GM12865 (cell line): Measurements from ENCODE around the gene ABHD14A.

Experiments
- DNase-seq: peaks from one replicate; pipeline ENCODE4 v3.0.0; 2010; ENCODE audit warnings: low read depth
- H3K4me3 ChIP-seq: 2 replicates; pipeline ENCODE4 v1.5.1; 2011; ENCODE audit warnings: mild to moderate bottlenecking, low read depth, low read length, control low read depth
- TF ChIP-seq, protein P1 (sequence below): IDR thresholded peaks from 2 replicates; pipeline ENCODE4 v1.5.1; 2011; ENCODE audit warnings: low read length, control low read depth, low read depth, inconsistent platforms; ENCODE audit not compliant: insufficient read depth; ENCODE audit errors: missing control alignments

The ABHD14A gene

DNA sequence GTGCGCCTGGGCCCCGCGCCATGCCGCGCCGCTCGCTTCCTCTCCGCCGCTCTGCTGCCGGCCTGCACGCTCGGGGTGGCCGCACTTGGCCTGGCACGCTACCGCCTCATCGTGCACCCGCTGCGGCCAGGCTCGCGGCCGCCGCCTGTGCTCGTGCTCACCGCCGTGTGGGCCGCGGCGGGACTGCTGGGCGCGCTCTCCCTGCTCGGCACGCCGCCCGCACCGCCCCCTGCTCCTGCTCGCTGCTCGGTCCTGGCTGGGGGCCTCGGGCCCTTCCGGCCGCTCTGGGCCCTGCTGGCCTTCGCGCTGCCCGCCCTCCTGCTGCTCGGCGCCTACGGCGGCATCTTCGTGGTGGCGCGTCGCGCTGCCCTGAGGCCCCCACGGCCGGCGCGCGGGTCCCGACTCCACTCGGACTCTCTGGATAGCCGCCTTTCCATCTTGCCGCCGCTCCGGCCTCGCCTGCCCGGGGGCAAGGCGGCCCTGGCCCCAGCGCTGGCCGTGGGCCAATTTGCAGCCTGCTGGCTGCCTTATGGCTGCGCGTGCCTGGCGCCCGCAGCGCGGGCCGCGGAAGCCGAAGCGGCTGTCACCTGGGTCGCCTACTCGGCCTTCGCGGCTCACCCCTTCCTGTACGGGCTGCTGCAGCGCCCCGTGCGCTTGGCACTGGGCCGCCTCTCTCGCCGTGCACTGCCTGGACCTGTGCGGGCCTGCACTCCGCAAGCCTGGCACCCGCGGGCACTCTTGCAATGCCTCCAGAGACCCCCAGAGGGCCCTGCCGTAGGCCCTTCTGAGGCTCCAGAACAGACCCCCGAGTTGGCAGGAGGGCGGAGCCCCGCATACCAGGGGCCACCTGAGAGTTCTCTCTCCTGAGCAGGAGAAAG, 18.7 kb upstream of the ABHD14A start:
- TF ChIP-seq, protein P1, sequence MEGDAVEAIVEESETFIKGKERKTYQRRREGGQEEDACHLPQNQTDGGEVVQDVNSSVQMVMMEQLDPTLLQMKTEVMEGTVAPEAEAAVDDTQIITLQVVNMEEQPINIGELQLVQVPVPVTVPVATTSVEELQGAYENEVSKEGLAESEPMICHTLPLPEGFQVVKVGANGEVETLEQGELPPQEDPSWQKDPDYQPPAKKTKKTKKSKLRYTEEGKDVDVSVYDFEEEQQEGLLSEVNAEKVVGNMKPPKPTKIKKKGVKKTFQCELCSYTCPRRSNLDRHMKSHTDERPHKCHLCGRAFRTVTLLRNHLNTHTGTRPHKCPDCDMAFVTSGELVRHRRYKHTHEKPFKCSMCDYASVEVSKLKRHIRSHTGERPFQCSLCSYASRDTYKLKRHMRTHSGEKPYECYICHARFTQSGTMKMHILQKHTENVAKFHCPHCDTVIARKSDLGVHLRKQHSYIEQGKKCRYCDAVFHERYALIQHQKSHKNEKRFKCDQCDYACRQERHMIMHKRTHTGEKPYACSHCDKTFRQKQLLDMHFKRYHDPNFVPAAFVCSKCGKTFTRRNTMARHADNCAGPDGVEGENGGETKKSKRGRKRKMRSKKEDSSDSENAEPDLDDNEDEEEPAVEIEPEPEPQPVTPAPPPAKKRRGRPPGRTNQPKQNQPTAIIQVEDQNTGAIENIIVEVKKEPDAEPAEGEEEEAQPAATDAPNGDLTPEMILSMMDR: peak; percentile 31
- no peak overlapping the region; the same call in 1 of the 2 replicates for H3K4me3 ChIP-seq
- no peak for DNase-seq

DNA sequence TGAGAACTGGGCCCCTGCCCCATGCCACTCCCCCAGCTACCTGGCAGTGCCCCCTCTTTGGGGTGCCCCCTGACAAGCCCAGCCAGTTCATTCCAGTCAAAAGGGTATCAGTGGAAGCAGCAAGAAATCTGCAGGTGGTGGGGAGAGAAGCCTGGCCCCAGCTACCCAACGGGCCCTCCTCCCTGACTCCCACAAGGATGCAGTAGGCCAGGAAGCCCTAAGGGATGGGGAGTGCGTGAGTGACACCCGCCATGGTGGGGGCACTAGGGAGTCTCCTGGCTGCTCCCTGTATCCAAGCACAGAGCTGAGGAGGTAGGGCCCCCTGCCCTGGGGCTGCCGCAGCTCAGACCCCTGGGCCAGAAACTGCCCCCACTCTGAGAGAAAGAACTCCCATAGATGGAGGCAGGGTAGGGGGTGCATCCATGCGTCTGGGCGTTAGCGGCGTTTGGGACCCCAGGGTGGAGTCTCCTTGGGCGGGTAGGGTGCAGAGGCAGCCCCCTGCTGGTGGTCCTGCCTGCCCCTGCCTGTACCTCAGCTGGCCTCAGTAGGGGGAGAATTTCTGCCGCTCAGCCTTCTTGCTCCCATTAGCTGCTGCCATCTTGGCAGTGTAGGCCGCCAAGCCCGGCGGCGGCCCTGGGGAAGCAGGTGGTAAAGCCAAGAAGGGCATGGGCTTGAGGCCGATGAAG, 17.2 kb upstream of the ABHD14A start:
- TF ChIP-seq, protein P1: no peak

DNA sequence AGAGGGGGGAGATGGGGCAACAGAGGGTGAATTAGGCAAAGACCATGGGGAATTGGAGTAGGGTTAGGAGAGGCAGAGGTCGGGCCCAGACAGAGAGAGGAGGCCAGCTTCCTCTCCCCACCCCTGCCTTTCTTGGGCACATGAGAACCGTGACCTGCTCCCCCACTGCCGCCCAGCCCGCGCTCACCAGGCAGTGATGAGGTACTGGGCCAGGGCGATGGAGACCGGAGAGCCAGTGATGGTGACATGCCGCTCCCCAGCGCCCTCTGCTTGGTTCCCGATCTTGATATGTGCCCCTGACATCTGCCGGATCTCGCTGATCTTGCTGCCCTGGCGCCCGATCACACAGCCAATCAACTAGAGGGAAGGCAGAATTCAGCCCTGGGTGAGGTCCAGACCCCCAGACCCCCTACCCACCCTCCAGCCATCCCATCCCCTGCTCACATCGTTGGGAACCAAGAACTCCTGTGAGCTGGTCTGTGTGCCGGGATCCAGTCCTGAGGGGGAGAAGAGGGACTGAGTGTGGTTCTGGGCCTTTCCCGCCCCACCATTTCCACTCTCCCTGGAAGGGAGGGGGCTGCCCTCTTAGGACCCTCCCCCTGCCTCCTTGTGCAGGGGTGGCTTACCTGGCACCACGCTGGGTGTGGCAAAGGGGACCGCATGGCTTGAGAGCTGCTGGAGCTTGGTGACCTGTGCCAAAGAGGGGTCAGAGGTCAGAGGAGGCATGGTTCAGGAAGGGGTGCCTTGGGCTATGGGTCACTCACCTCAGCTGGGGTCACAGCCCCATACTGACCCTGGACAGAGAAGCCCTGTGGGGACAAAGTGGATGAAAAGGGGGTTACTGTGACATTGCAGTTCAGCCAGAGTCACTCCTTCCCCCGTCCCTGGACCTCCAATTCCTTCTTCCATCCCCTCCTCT, 16.0 kb upstream of the ABHD14A start:
- H3K4me3 ChIP-seq: no peak overlapping the region
- no peak for DNase-seq
- TF ChIP-seq, protein P1: no peak

More for the DNA sequence above, 17.2 kb upstream of the ABHD14A start:
- DNase-seq: no peak
- no peak overlapping the region for H3K4me3 ChIP-seq

DNA sequence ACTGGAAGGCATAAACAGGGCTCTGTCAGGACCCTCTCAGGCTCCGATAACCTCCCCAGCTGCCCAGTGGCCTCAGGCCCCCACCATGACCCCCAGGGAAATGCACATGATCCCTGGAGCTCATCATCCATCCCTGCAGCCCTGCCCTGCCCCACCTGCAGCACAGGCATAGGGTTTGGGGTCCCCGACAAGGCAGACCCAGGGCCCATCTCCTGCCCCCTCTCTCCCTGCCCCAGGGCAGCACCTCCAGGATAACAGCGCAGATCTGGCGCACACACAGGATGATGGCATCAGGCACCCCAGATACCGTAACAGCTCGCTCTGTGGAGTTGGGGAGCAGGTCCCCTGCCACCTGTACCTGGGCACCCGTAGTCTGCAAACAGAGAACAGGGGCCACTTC, 15.2 kb upstream of the ABHD14A start:
- no peak overlapping the region for H3K4me3 ChIP-seq
- no peak for DNase-seq
- TF ChIP-seq, protein P1: no peak

DNA sequence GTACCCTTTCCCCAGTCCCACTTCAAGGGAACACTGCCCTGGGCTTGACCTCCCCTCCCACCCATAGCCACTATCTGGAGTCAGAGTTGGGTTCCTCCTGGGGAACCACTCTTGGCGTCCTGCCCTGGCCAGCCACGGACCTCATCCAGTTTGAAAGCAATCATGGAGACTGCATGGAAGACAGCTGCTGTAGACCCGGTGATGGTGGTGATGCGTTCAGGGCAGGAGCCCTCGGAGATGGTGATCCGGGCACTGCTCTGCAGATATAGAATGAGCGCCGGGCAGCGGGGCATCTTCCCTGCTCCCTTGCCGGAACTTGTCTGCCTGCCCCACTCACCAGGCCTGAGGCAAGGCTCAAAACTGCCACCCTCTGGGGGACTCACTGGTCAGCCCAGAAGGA, 14.5 kb upstream of the ABHD14A start:
- no peak for DNase-seq
- TF ChIP-seq, protein P1: no peak
- no peak overlapping the region for H3K4me3 ChIP-seq

DNA sequence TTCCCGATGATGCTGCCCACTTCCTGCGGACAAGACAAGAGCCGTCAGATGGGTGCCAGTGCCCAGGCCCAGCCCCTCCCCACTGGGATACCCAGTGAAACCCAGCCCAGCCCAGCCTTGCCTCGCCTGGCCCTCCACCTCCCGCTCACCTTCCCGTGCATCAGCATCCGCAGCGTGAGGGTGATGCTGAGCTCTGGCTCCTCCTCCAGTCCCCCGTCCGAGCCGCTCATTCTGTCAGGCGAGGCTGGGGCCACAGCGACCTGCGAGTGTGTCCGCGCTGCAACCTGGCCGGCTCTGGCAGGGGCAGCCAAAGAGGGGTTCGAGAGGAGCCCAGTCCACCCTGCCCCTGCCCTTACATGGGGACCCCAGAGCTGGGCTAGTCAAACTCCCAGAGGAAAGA, 13.9 kb upstream of the ABHD14A start:
- DNase-seq: no peak
- H3K4me3 ChIP-seq: no peak overlapping the region
- TF ChIP-seq, protein P1: no peak
